ENCODE measurements around the gene DPH6.
"Not testable (repeated sequence)": the region's sequence is repeated elsewhere in the genome, so short reads cannot be mapped to it uniquely, and the experiment has no call there.

Gene DPH6

GRCh38 chr15:35445891-35446290, 100.1 kb downstream of the DPH6 start:
- Histone ChIP-seq H3K4me3 (no peak overlapping the region), H3K27ac (no peak overlapping the region)

DNA sequence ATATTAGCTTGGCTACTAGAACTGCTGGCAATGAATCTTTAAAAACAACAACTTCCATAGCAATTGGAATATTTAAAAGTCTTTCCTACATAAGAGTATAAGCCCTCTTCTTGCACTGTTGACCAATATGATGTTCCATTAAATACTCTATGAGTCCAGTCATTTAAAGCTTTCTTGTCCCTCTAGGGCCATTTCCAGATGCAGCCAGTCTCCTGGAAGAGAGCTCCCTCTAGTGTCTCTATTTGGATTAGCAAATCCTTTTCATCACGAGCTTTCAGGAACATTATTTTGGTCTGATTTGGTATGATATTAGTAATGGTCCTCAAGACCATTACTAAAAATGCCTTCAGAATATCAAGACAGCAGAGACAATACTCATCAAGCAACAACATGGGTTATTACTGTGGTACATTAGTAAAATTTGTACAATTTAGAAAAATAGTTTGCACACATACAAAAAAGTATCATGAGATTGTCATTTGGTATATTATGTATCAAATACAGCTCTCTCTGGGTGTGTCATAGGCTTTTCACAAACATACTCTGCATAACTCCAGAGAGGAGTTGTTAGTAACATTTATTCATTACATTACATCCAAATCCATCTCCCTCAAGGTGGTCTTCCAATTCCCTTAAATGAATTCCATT, 101.3 kb downstream of the DPH6 start:
- no peak overlapping the region for H3K4me3 ChIP-seq
- no peak overlapping the region for H3K27ac ChIP-seq

DNA sequence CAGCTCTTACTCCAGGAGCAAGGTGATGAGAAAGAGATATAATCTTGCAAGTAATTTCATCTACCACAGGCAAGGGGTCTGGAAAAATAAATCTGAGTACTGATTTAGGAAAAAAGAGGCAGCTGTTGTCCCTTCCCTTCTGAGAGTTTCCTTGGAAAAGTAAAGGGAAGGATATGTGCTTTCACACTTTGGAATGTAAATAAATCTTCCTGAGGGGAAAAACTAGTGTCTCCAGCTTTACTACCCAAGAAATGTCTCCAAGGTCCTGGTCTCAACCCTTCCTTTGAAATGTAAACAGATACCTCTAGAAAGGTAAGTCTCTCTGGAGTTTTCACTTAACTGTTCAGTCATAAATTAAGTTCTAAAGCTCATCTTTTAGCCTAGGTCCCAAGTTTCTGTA, 102.6 kb downstream of the DPH6 start:
- Histone ChIP-seq H3K4me3 (no peak overlapping the region), H3K27ac (no peak overlapping the region)

GRCh38 chr15:35442742-35443141, 103.2 kb downstream of the DPH6 start:
- Histone ChIP-seq H3K27ac (no peak overlapping the region), H3K4me3 (no peak overlapping the region)

GRCh38 chr15:35441279-35441678, 104.7 kb downstream of the DPH6 start:
- not testable (repeated sequence) for H3K27ac ChIP-seq, H3K4me3 ChIP-seq

GRCh38 chr15:35440265-35440664, 105.7 kb downstream of the DPH6 start:
- Histone ChIP-seq H3K27ac (no peak overlapping the region), H3K4me3 (no peak overlapping the region)

DNA sequence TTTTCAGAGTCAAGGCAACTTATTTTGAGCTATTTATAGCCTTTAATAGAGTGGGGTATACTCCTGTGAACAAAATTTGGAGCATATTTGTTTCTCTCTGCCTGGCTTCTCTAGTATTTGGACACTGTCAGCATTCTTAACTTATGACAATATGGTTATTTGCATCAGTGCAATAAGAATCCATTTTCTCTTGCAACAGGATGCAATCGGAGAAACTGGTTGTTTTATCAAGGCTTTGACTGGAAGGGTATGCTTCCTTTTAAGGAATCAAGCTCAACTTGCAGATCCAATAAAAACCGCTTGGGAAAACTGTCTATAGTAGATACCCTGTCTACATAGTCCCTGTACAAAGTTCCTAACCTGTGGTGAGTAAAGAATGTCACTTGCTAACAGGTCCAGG, 106.7 kb downstream of the DPH6 start:
- no peak overlapping the region for H3K4me3 ChIP-seq
- H3K27ac ChIP-seq: no peak overlapping the region

GRCh38 chr15:35437157-35437556, 108.8 kb downstream of the DPH6 start:
- H3K27ac ChIP-seq: no peak overlapping the region

DNA sequence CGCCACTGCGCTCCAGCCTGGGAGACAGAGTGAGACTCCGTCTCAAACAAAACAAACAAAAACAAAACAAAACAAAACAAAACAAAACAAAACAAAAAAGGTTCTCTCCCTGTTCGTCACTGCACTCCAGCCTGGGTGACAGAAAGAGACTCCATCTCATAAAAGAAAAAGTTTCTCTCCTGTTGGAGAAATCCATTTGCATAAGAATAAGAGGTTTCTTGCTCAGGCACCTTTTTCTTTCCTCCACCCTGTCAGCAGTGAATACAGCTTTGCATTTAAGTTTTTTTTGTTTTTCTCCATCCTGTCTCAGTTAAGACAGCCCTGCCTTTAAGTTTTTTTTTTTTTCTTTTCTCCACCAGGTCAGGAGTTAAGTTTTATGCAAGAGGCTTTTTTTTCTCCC, 109.5 kb downstream of the DPH6 start:
- Histone ChIP-seq H3K27ac (no peak overlapping the region), H3K4me3 (no peak overlapping the region)

More at GRCh38 chr15:35437157-35437556, 108.8 kb downstream of the DPH6 start:
- no peak overlapping the region for H3K4me3 ChIP-seq

DNA sequence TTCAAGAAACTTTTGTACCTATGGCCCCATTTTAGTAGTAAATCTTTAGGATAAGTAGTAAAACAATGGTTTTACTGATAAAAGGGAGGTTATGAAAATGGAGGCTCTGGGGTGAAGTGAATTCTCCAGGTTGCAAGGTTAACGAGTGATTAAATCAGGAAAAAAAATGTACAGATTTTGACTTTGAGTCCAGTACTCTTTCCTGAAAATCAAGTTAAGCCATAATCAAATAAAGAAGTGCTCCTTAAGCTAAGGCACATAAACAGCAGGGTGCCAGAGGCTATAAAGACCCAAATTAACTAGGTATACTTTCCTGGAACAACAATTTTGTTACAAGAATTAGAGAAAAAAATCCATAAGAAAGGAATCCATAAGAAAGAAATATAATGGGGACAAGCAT, 114.7 kb downstream of the DPH6 start:
- H3K27ac ChIP-seq: no peak overlapping the region
- no peak overlapping the region for H3K4me3 ChIP-seq

DNA sequence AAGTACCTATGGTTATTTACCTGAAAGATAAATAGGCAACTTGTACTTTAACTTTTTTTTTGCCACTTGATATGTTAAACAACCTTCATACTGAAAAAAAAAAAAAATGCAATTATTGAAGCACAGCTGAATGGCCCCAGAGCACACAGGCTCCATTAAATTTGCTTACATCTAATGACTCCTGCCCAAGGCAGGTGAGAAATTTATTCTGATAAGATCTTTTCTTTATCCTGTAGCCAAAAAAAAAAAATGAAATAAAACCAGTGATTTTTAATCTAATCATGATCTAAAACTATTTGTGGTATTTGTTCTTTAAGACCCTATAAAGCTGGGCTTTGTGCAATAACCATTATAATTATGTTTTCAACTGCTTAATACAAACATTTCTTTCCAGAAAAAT, 115.7 kb downstream of the DPH6 start:
- Histone ChIP-seq H3K4me3 (no peak overlapping the region), H3K27ac (no peak overlapping the region)

- no peak overlapping the region for H3K4me3 ChIP-seq
- no peak overlapping the region for H3K27ac ChIP-seq
Measured at GRCh38 chr15:35427496-35427895, 118.5 kb downstream of the DPH6 start.

GRCh38 chr15:35427091-35427490, 118.9 kb downstream of the DPH6 start:
- no peak overlapping the region for H3K4me3 ChIP-seq
- no peak overlapping the region for H3K27ac ChIP-seq

- H3K27ac ChIP-seq: no peak overlapping the region
- H3K4me3 ChIP-seq: no peak overlapping the region
Measured at GRCh38 chr15:35410775-35411174, 135.2 kb downstream of the DPH6 start.

DNA sequence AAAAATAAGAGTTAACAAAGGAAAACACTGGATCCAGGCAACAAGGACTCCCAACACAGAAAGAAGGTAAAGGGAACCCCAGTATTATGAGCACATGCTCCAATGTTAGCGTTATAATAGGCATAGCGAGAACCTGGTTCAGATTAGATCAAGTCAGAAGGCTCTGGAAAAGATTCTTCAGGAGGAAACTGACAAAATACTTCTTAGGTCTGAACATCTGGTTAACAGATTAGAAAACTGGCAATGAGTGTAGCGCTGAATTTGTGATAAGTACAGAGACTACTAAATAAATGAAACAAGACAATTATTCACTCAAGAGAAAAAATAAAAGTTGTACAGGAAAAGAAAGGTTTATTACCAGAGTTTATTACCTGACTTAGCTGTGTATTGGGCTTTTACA, 146.1 kb downstream of the DPH6 start:
- H3K27ac ChIP-seq: no peak overlapping the region
- no peak overlapping the region for H3K4me3 ChIP-seq

DNA sequence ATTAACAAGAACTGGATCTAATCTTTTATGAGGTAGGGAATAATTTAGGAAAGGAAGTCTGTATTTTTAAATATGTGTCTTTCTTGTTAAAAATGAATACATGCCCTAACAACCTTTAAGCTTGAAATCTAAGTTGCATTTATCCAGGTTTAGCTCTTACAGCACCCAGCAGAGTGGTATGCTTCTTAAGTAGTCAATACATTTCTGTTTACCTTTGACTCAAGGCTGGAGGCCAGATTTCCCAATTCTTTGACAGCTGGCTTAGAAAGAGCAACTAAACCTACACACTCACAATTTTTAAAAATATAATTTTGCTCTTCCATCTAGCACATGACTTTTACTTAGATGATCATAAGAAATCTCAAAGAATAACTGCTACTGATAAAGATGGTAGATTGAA, 148.9 kb downstream of the DPH6 start:
- H3K27ac ChIP-seq: no peak overlapping the region
- H3K4me3 ChIP-seq: no peak overlapping the region

DNA sequence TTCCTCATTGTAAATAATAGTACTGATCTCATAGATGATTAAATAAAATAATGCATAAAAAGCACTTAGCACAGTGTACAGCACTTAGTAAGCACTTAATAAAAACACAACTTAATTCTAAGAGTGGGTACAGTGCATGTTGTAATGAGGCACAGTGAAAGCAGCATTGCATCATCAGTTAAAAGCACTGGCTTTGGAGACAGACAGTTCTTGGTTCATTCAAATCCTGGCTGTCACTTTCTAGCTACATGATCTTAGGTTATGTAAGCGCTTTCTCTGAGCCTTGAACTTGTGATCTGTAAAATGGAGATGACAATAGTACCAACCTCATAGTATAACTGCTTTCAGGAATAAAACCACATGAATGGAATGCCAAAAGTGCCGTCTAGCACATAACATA, 151.5 kb downstream of the DPH6 start:
- Histone ChIP-seq H3K27ac (no peak overlapping the region), H3K4me3 (no peak overlapping the region)

GRCh38 chr15:35393398-35393797, 152.6 kb downstream of the DPH6 start:
- no peak overlapping the region for H3K4me3 ChIP-seq
- H3K27ac ChIP-seq: no peak overlapping the region

DNA sequence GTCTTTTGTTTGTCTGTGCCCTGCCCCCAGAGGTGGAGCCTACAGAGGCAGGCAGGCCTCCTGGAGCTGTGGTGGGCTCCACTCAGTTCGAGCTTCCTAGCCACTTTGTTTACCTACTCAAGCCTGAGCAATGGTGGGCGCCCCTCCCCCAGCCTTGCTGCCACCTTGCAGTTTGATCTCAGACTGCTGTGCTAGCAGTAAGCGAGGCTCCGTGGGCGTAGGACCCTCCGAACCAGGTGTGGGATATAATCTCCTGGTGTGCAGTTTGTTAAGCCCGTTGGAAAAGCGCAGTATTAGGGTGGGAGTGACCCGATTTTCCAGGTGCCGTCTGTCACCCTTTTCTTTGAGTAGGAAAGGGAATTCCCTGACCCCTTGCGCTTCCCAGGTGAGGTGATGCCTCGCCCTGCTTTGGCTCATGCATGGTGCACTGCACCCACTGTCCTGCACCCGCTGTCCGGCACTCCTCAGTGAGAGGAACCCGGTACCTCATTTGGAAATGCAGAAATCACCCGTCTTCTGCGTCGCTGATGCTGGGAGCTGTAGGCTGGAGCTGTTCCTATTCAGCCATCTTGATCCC, 154.5 kb downstream of the DPH6 start:
- not testable (repeated sequence) for H3K4me3 ChIP-seq, H3K27ac ChIP-seq

GRCh38 chr15:35383506-35383905, 162.5 kb downstream of the DPH6 start:
- Histone ChIP-seq H3K27ac (no peak overlapping the region), H3K4me3 (no peak overlapping the region)

- no peak overlapping the region for H3K27ac ChIP-seq
- H3K4me3 ChIP-seq: no peak overlapping the region
Measured at GRCh38 chr15:35381328-35381727, 164.6 kb downstream of the DPH6 start.

GRCh38 chr15:35379972-35380371, 166.0 kb downstream of the DPH6 start:
- H3K4me3 ChIP-seq: no peak overlapping the region
- H3K27ac ChIP-seq: no peak overlapping the region
